Loucy (cell line): ENCODE results near the gene RICTOR.

Source experiments
- EZH2phosphoT487 ChIP-seq: fragments of 200-600 bp; IDR thresholded peaks from 2 replicates; pipeline ENCODE4 v1.6.1; 2018; ENCODE audit warnings: antibody characterized with exemption, mild to moderate bottlenecking, moderate library complexity, borderline replicate concordance
- TF ChIP-seq, protein P1 (sequence below): fragments of 200-600 bp; sonication (generic); conservative IDR thresholded peaks from 2 replicates; pipeline ENCODE4 v1.5.1; 2014; ENCODE audit warnings: mild to moderate bottlenecking, antibody characterized with exemption, low read length

DNA sequence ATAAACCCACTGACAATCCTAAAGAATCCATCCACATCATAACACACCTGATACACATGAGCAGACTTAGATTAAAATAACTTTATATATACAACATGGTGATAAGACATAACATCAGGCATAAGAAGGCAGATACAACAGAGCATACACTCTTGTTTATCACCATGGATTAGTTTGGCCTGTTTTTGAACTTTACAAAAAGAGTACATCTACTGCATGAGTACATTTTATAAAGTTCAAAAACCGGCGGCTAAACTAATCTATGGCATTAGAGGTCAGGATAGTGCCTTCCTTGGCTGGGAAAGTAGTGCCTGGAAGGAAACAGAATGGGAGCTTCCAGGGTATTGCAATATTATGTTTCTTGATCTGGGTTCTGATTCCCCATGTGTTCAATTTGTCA, 15.1 kb downstream of the RICTOR start:
- TF ChIP-seq, protein P1, sequence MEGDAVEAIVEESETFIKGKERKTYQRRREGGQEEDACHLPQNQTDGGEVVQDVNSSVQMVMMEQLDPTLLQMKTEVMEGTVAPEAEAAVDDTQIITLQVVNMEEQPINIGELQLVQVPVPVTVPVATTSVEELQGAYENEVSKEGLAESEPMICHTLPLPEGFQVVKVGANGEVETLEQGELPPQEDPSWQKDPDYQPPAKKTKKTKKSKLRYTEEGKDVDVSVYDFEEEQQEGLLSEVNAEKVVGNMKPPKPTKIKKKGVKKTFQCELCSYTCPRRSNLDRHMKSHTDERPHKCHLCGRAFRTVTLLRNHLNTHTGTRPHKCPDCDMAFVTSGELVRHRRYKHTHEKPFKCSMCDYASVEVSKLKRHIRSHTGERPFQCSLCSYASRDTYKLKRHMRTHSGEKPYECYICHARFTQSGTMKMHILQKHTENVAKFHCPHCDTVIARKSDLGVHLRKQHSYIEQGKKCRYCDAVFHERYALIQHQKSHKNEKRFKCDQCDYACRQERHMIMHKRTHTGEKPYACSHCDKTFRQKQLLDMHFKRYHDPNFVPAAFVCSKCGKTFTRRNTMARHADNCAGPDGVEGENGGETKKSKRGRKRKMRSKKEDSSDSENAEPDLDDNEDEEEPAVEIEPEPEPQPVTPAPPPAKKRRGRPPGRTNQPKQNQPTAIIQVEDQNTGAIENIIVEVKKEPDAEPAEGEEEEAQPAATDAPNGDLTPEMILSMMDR, result no peak
- no peak for TF ChIP-seq EZH2phosphoT487
